Adrenal gland (tissue), 5 donors: Measurements from ENCODE around the gene RBMS1.

Source experiments
- POLR2A ChIP-seq, 2 donors: fragments of 450-650 bp; IDR thresholded peaks; one replicate each; pipeline ENCODE4 v1.6.1; 2017; ENCODE audit warnings: antibody characterized with exemption in 2 of 2, mild to moderate bottlenecking in 2 of 2, moderate library complexity in 1 of 2
- TF ChIP-seq, protein P1 (sequence below), 6 experiments: fragments of 450-650 bp in 4 of 6; fragments of 200-600 bp in 2 of 6; sonication (generic) in 1 of 6; IDR thresholded peaks; 1 replicate in 5 of 6; 2 replicates in 1 of 6; pipeline versions ENCODE4 v1.5.1 to v1.8.0; 2016 to 2021; ENCODE audit warnings: antibody characterized with exemption in 6 of 6, mild to moderate bottlenecking in 2 of 6, moderate library complexity in 1 of 6
- donor health status: DM: no; HTN: no; CAD: no.

- TF ChIP-seq, protein P1, sequence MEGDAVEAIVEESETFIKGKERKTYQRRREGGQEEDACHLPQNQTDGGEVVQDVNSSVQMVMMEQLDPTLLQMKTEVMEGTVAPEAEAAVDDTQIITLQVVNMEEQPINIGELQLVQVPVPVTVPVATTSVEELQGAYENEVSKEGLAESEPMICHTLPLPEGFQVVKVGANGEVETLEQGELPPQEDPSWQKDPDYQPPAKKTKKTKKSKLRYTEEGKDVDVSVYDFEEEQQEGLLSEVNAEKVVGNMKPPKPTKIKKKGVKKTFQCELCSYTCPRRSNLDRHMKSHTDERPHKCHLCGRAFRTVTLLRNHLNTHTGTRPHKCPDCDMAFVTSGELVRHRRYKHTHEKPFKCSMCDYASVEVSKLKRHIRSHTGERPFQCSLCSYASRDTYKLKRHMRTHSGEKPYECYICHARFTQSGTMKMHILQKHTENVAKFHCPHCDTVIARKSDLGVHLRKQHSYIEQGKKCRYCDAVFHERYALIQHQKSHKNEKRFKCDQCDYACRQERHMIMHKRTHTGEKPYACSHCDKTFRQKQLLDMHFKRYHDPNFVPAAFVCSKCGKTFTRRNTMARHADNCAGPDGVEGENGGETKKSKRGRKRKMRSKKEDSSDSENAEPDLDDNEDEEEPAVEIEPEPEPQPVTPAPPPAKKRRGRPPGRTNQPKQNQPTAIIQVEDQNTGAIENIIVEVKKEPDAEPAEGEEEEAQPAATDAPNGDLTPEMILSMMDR (IDR thresholded peaks at IDR 0.05) = no peak
- TF ChIP-seq POLR2A (IDR thresholded peaks at IDR 0.05) = no peak
Measured at GRCh38 chr2:160333324-160334027, 160.1 kb downstream of the RBMS1 start.
